ENCODE results near the gene NPIPB8.
"Not testable (repeated sequence)": the region's sequence is repeated elsewhere in the genome, so short reads cannot be mapped to it uniquely, and the experiment has no call there.

- not testable (repeated sequence) for TF ChIP-seq CTCF (IDR thresholded peaks at IDR 0.05; ENCODE audit: low read length); EZH2 (optimal IDR thresholded peaks at IDR 0.05; ENCODE audit: low read depth, low read length)
These were observed 55.5 kb downstream of the NPIPB8 start for GRCh38 chr16:28693257-28693950.

Measured in MM.1S (cell line).